ENCODE measurements around the gene TMEM117.

The TMEM117 gene

DNA sequence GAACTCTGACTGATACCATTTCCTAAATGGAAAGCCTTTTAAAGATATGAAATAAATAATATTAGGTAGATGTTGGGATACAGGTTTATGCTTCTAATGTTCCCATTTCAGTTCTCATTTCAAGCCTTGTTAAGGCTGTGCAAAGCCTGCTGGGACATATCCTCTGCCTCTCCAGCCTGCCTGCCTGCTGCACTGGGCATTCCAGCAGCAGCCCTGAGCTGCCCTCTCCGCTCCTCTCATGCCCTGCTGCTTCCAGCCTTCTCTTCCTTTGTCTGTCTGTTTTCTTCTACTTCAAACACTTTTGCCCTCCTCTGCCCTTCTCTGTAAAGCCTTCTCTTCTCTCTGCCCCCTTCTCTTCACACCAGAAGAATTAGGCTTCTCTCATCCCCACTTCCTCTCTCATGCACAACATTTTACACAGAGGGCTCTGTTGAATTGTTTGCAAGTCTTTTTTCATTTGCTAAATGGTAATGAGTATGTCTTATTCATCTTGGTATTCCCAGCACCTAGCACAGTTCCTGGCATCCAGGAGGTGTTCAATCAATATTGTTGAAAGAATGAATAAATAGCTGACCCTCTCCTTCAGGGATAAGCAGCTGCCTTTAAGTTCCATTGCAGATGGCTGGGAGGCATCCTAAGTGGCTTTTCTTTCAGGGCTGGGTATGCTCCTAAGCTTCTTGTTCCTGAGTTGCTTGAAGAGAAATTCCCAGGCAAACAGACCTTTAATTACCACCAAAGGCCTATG, 292.3 kb downstream of the TMEM117 start:
- no peak overlapping the region for H3K4me3 ChIP-seq (ENCODE audit: low read depth in 1 of 2, low read length in 2 of 2)
- H3K9ac ChIP-seq (ENCODE audit: low read length): no peak overlapping the region
- no peaks in the 10 kb centered on the region for H3K27me3 ChIP-seq (ENCODE audit: control insufficient read depth in 1 of 2, insufficient read depth in 2 of 2, low read length in 2 of 2)
- H3K4me1 ChIP-seq (ENCODE audit: insufficient read depth, low read length): no peaks in the 10 kb centered on the region
- H3K27ac ChIP-seq (ENCODE audit: low read depth, low read length): no peak overlapping the region
- H3K9me3 ChIP-seq (ENCODE audit: low read length): no peaks in the 10 kb centered on the region
- no peaks in the 10 kb centered on the region for H3K36me3 ChIP-seq (ENCODE audit: insufficient read depth, low read length)

DNA sequence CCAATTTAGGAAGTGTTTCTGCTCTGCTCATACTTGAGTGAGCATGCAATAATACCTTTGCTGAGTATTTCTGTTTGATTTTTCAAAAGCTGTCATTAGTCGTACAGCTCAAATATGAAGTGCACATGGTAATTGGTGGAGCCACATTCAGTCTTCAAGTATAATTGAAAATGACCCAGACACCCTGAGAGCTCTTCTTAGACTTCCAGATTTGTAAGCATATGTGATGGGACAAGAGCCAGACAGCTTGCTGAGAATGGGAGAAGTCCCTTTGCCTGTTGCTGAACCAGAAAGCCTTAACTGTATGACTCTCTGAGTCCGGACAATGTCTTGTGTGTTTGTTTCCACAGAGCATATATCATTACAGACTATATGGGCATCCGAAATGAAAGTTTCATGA, 307.3 kb downstream of the TMEM117 start:
- H3K4me1 ChIP-seq (ENCODE audit: insufficient read depth, low read length): no peaks in the 10 kb centered on the region
- H3K9ac ChIP-seq (ENCODE audit: low read length): no peak overlapping the region
- H3K4me3 ChIP-seq (ENCODE audit: low read depth in 1 of 2, low read length in 2 of 2): no peak overlapping the region
- H3K36me3 ChIP-seq (ENCODE audit: insufficient read depth, low read length): no peaks in the 10 kb centered on the region
- H3K9me3 ChIP-seq (ENCODE audit: low read length): no peaks in the 10 kb centered on the region
- H3K27me3 ChIP-seq (ENCODE audit: control insufficient read depth in 1 of 2, insufficient read depth in 2 of 2, low read length in 2 of 2): no peaks in the 10 kb centered on the region
- no peak overlapping the region for H3K27ac ChIP-seq (ENCODE audit: low read depth, low read length)

DNA sequence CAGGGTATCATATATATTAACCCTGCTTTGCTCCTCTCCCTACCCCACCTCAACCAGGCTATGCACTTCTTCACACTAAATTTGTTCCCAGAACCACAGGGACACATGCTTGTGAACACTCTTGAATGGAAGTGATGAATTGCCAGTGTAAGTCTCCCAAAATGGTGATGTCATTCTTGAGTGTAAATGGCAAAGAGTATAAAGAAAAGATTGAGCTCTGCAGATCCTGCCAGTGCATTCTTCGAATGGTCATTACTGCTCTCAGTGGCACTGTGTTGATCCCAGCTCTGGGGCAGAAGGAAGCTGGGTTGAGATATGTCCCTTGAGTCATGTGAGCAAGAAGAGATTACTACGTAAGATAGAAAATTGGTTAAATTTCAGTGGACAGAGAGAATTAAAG, 313.1 kb downstream of the TMEM117 start:
- Histone ChIP-seq H3K36me3 (ENCODE audit: insufficient read depth, low read length) (no peaks in the 10 kb centered on the region), H3K9me3 (ENCODE audit: low read length) (no peaks in the 10 kb centered on the region), H3K9ac (ENCODE audit: low read length) (no peak overlapping the region), H3K4me3 (ENCODE audit: low read depth in 1 of 2, low read length in 2 of 2) (no peak overlapping the region), H3K4me1 (ENCODE audit: insufficient read depth, low read length) (no peaks in the 10 kb centered on the region), H3K27ac (ENCODE audit: low read depth, low read length) (no peak overlapping the region), H3K27me3 (ENCODE audit: control insufficient read depth in 1 of 2, insufficient read depth in 2 of 2, low read length in 2 of 2) (no peaks in the 10 kb centered on the region)

DNA sequence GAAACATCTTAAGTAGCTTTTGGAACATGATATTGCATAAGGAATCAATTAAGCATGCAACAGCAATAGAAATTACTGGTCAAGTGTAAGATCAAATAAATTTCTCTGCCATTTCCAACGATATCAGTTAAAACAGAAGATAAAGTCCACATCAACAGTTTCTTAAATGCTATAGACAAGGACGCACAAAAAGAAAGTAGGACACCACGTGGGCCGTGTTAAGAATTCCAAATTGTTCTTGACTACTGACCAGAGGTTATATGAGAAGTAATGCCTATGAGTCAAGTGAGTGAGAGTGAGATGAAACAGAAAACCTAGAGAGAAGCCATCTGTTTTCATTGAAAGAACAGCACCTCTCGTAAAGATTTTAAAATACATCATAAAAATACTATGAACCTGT, 318.2 kb downstream of the TMEM117 start:
- Histone ChIP-seq H3K4me3 (ENCODE audit: low read depth in 1 of 2, low read length in 2 of 2) (peak overlapping the region in 1 of 2 donors; percentile 35), H3K9ac (ENCODE audit: low read length) (no peak overlapping the region), H3K9me3 (ENCODE audit: low read length) (no peaks in the 10 kb centered on the region), H3K27me3 (ENCODE audit: control insufficient read depth in 1 of 2, insufficient read depth in 2 of 2, low read length in 2 of 2) (no peaks in the 10 kb centered on the region), H3K27ac (ENCODE audit: low read depth, low read length) (no peak overlapping the region), H3K4me1 (ENCODE audit: insufficient read depth, low read length) (no peaks in the 10 kb centered on the region), H3K36me3 (ENCODE audit: insufficient read depth, low read length) (no peaks in the 10 kb centered on the region)

DNA sequence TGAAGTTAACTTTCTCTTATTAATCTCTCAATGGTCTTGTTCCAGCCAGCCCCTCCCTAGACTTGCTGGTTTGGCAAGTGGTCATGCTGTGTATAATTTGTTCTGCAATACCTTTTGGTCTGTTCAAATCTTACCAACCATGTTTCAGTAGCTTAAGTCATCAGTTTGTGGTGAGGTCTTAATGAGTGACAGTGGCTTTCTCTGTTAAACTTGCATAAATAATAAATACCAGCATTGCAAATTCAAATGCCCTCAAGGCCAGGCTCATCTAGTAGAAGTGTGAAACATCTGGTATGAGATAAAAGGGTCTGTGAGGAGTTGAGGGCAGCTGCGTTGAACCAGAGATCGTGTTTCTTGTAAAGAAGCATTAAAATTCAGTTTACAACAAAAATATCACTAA, 319.5 kb downstream of the TMEM117 start:
- no peak overlapping the region for H3K4me3 ChIP-seq (ENCODE audit: low read depth in 1 of 2, low read length in 2 of 2)
- no peaks in the 10 kb centered on the region for H3K4me1 ChIP-seq (ENCODE audit: insufficient read depth, low read length)
- no peaks in the 10 kb centered on the region for H3K36me3 ChIP-seq (ENCODE audit: insufficient read depth, low read length)
- H3K27me3 ChIP-seq (ENCODE audit: control insufficient read depth in 1 of 2, insufficient read depth in 2 of 2, low read length in 2 of 2): no peaks in the 10 kb centered on the region
- no peak overlapping the region for H3K27ac ChIP-seq (ENCODE audit: low read depth, low read length)
- H3K9me3 ChIP-seq (ENCODE audit: low read length): no peaks in the 10 kb centered on the region
- H3K9ac ChIP-seq (ENCODE audit: low read length): no peak overlapping the region

DNA sequence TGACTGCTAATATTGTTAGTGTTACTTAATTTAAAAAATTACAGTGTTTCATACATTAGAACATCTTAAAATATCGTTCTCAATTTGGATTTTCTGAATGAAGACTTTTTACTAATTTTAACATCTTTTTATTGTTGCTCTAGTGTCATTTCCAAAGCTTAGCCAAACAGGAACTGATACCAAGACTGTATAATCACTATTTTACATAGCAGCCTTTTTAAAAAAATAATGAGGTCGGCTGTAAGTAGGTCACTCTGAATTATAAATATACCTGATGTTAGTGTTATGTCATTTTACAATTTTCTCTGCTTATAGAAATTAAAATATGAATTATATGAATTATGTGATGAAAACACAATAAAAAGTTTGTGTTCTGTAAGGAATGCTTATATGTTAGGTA, 321.5 kb downstream of the TMEM117 start:
- no peaks in the 10 kb centered on the region for H3K36me3 ChIP-seq (ENCODE audit: insufficient read depth, low read length)
- H3K9me3 ChIP-seq (ENCODE audit: low read length): no peaks in the 10 kb centered on the region
- H3K27me3 ChIP-seq (ENCODE audit: control insufficient read depth in 1 of 2, insufficient read depth in 2 of 2, low read length in 2 of 2): no peaks in the 10 kb centered on the region
- no peak overlapping the region for H3K27ac ChIP-seq (ENCODE audit: low read depth, low read length)
- no peak overlapping the region for H3K4me3 ChIP-seq (ENCODE audit: low read depth in 1 of 2, low read length in 2 of 2)
- no peak overlapping the region for H3K9ac ChIP-seq (ENCODE audit: low read length)
- H3K4me1 ChIP-seq (ENCODE audit: insufficient read depth, low read length): no peaks in the 10 kb centered on the region

DNA sequence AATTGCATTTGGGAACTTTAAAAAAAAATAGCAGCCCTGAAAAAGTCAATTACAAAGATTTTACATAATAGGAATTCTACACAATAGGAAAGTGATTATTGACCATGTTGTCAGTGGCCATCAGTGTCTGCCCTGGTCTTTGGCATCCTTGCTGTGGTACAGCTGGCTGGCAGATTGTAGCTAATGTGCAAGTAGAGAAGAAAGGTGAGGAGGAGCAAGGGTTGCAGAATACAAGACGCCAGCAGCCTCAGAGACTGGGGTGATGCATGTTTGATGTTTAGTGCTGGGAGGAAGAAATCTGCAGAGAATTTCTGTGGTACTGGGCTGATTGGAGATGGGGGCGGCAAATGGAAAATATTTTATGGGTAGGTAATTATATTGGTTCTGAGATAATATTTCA, 322.9 kb downstream of the TMEM117 start:
- Histone ChIP-seq H3K4me1 (ENCODE audit: insufficient read depth, low read length) (no peaks in the 10 kb centered on the region), H3K27ac (ENCODE audit: low read depth, low read length) (no peak overlapping the region), H3K9me3 (ENCODE audit: low read length) (no peaks in the 10 kb centered on the region), H3K36me3 (ENCODE audit: insufficient read depth, low read length) (no peaks in the 10 kb centered on the region), H3K27me3 (ENCODE audit: control insufficient read depth in 1 of 2, insufficient read depth in 2 of 2, low read length in 2 of 2) (no peaks in the 10 kb centered on the region), H3K4me3 (ENCODE audit: low read depth in 1 of 2, low read length in 2 of 2) (no peak overlapping the region), H3K9ac (ENCODE audit: low read length) (no peak overlapping the region)

DNA sequence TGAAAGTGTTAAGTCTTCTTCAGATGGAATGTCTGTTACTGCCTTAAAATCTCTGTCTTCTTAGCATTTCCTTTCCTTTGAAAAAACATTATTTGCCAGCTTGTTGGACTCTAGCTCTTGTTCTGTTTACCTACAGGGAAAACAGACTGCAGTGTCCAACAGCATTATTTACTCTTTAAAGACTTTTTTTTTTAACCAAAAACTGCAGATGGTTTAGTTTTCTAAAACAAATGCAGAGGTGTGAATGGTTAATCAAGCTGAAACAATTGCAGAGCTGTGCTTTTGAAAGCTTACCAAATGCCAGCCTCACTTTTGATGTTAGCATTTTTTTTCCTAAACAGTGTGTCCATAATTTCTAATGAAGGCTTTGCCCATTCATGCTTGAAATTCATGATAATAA, 323.3 kb downstream of the TMEM117 start:
- Histone ChIP-seq H3K9ac (ENCODE audit: low read length) (no peak overlapping the region), H3K27me3 (ENCODE audit: control insufficient read depth in 1 of 2, insufficient read depth in 2 of 2, low read length in 2 of 2) (no peaks in the 10 kb centered on the region), H3K27ac (ENCODE audit: low read depth, low read length) (no peak overlapping the region), H3K4me1 (ENCODE audit: insufficient read depth, low read length) (no peaks in the 10 kb centered on the region), H3K36me3 (ENCODE audit: insufficient read depth, low read length) (no peaks in the 10 kb centered on the region), H3K4me3 (ENCODE audit: low read depth in 1 of 2, low read length in 2 of 2) (no peak overlapping the region), H3K9me3 (ENCODE audit: low read length) (no peaks in the 10 kb centered on the region)

DNA sequence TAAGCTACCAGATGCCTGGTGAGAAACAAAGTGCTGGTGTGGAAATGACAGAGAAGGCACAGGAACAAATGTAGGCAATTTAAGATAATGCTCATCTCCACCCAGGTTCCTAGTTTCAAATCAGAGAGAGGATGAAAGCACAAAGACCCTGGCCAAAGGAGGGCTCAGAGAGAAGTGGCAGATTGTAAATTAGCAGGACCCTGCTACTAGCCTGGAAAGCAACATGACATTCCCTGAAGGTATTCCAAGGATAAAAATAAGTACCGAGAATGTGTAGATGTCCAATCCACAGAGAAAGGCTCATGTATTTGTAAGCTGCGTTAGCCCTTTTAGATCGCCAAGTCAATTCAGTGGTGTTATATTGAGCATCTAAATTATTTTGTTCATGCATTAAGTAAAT, 324.0 kb downstream of the TMEM117 start:
- no peaks in the 10 kb centered on the region for H3K9me3 ChIP-seq (ENCODE audit: low read length)
- no peaks in the 10 kb centered on the region for H3K27me3 ChIP-seq (ENCODE audit: control insufficient read depth in 1 of 2, insufficient read depth in 2 of 2, low read length in 2 of 2)
- no peak overlapping the region for H3K9ac ChIP-seq (ENCODE audit: low read length)
- no peak overlapping the region for H3K27ac ChIP-seq (ENCODE audit: low read depth, low read length)
- H3K4me1 ChIP-seq (ENCODE audit: insufficient read depth, low read length): no peaks in the 10 kb centered on the region
- no peaks in the 10 kb centered on the region for H3K36me3 ChIP-seq (ENCODE audit: insufficient read depth, low read length)
- H3K4me3 ChIP-seq (ENCODE audit: low read depth in 1 of 2, low read length in 2 of 2): no peak overlapping the region

DNA sequence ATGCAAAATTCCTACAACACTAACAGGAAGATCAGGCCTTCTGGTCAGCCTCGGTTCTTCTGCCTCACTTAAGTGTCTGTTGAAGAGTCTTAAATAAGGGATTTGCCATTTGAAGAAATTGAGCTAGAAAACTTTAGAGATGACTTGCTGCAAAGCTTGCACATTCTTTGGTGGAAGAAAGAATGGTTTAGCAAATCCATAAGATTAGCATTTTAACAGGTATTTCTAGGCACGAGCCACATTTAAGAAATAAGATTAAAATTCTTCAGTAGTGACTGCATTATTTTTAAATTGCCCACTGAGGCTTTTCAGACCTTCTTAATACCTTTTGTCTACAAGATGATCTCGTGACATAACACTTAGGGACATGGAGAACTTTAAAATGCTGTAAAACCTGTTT, 327.1 kb downstream of the TMEM117 start:
- no peaks in the 10 kb centered on the region for H3K36me3 ChIP-seq (ENCODE audit: insufficient read depth, low read length)
- no peaks in the 10 kb centered on the region for H3K9me3 ChIP-seq (ENCODE audit: low read length)
- H3K9ac ChIP-seq (ENCODE audit: low read length): no peak overlapping the region
- H3K27me3 ChIP-seq (ENCODE audit: control insufficient read depth in 1 of 2, insufficient read depth in 2 of 2, low read length in 2 of 2): no peaks in the 10 kb centered on the region
- H3K27ac ChIP-seq (ENCODE audit: low read depth, low read length): no peak overlapping the region
- H3K4me3 ChIP-seq (ENCODE audit: low read depth in 1 of 2, low read length in 2 of 2): no peak overlapping the region
- no peaks in the 10 kb centered on the region for H3K4me1 ChIP-seq (ENCODE audit: insufficient read depth, low read length)

DNA sequence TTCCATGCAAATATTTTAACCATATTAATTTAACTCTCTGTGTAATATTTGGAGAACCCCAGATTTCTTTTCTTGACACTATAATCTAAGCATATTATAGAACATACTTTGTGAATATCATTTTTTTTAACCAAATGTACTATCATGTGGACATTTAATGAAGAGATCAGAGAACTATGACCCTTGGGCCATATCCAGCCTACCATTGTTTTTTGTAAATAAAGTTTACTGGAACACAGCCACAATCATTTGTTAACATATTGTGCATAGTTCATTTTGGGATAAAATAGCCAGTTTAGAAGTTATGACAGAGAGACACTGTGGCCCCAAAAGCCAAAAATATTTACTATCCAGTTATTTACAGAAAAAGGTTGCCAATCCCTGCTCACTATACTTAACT, 338.2 kb downstream of the TMEM117 start:
- H3K36me3 ChIP-seq (ENCODE audit: insufficient read depth, low read length): no peaks in the 10 kb centered on the region
- no peaks in the 10 kb centered on the region for H3K27me3 ChIP-seq (ENCODE audit: control insufficient read depth in 1 of 2, insufficient read depth in 2 of 2, low read length in 2 of 2)

DNA sequence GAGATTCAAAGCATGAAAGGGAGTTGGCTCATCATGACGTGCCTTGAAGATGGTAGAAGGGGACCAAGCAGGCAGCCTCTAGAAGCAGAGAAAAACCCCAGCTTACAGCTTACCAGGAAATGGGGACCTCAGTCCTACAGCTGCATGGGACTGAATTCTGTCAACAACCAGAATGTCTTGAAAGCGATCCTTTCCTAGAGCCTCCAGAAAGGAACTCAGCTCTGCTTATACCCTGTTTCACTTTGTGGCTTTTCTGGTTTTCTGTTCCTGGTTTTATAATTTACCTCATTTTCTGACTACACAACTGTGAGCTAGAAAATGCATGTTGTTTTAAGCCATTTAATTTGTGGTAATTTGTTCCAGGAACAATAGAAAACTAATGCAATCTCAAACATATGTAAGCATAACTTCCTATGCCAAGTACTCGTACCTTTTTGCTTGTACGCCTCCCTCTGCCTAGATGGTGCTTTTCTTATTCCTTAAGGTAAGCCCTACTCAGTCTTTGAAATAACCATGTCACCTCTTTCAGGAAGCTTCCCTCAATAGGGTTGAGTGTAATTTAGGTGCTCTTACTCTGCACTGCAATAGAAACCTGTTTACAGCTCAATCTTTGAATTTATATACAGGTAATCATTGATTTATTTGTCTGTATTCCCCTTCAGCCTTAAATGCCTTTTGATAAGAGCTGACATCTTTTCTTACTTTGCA, 348.8 kb downstream of the TMEM117 start:
- Histone ChIP-seq H3K27me3 (ENCODE audit: control insufficient read depth in 1 of 2, insufficient read depth in 2 of 2, low read length in 2 of 2) (no peaks in the 10 kb centered on the region), H3K9ac (ENCODE audit: low read length) (no peak overlapping the region), H3K27ac (ENCODE audit: low read depth, low read length) (no peak overlapping the region), H3K4me1 (ENCODE audit: insufficient read depth, low read length) (no peaks in the 10 kb centered on the region), H3K36me3 (ENCODE audit: insufficient read depth, low read length) (no peaks in the 10 kb centered on the region), H3K4me3 (ENCODE audit: low read depth in 1 of 2, low read length in 2 of 2) (no peak overlapping the region), H3K9me3 (ENCODE audit: low read length) (no peaks in the 10 kb centered on the region)

More for the DNA sequence above, 338.2 kb downstream of the TMEM117 start:
- Histone ChIP-seq H3K27ac (ENCODE audit: low read depth, low read length) (no peak overlapping the region), H3K4me1 (ENCODE audit: insufficient read depth, low read length) (no peaks in the 10 kb centered on the region), H3K9me3 (ENCODE audit: low read length) (no peaks in the 10 kb centered on the region), H3K9ac (ENCODE audit: low read length) (no peak overlapping the region), H3K4me3 (ENCODE audit: low read depth in 1 of 2, low read length in 2 of 2) (no peak overlapping the region)
